Lower lobe of right lung (tissue), 2 donors: ENCODE data around the gene ADAMTSL3. TPM values are rescaled to one million over a fixed set of nuclear protein-coding genes. Genes with fewer than 3 reads are reported as not detected.

Experiments
- ATAC-seq, 2 donors: fragments of 200-7000 bp; cut with Tn5 transposase; one replicate each; pipeline ENCODE4 v1.9.1; 2020 to 2022; ENCODE audit warnings: mild to moderate bottlenecking in 2 of 2, moderate library complexity in 2 of 2
- DNase-seq: peaks from one replicate; pipeline ENCODE4 v3.0.0-alpha.2; 2020
- H3K27ac ChIP-seq: fragments of 200-600 bp; one replicate; pipeline ENCODE4 v1.8.0; 2022
- H3K27me3 ChIP-seq: fragments of 200-600 bp; one replicate; pipeline ENCODE4 v1.8.0; 2022; ENCODE audit warnings: low read depth
- H3K36me3 ChIP-seq: fragments of 200-600 bp; one replicate; pipeline ENCODE4 v1.8.0; 2022; ENCODE audit warnings: mild to moderate bottlenecking
- H3K4me1 ChIP-seq: fragments of 200-600 bp; one replicate; pipeline ENCODE4 v1.8.0; 2022
- H3K4me3 ChIP-seq: fragments of 200-600 bp; one replicate; pipeline ENCODE4 v1.8.0; 2022; ENCODE audit warnings: mild to moderate bottlenecking
- H3K9me3 ChIP-seq: fragments of 200-600 bp; one replicate; pipeline ENCODE4 v1.8.0; 2022
- intact Hi-C: fragments of 100-400 bp; cut with DNase I; formaldehyde crosslinking; loops from one replicate; pipeline ENCODE4 v1.11.0; 2022
- total RNA-seq: library from RNA; stranded (reverse); fragmentation: NEBNext Ultra II Directional; extraction: Animal tissue kit (Norgen Biotek cat#: 25700); gene quantifications from one replicate; pipeline ENCODE4 v1.2.1, GENCODE V29; 2021
- TF ChIP-seq, protein P1 (sequence below): fragments of 200-600 bp; IDR thresholded peaks from one replicate; pipeline ENCODE4 v1.8.0; 2022; ENCODE audit warnings: antibody characterized with exemption, mild to moderate bottlenecking
- donor health status: DM: no; HTN: yes; CAD: no; lungs with severe emphysema.

Gene ADAMTSL3
- total RNA-seq, 1 donor from 2014 or later: 26.4 TPM

DNA sequence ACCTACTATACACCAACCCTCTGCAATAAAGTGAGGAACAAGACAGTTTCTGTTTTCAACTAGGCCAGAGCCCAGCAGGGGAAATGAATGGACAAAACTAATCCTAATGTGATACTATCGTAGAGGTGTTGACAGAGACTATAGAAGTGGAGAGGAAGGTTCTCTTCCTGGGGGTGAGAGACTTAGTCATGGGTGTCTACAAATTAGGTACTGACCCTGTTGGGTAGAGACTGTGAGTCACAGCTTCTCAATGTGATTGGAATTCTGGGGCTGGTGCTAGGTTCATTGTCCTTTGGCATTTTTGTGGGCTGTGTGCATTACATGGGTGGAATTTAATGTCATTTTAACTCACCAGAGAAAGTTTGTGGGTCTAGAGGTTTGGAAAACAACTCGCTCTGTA lies 79.3 kb downstream of the ADAMTSL3 start:
- Histone ChIP-seq H3K4me3 (no peak overlapping the region), H3K9me3 (no peaks in the 10 kb centered on the region), H3K4me1 (no peaks in the 10 kb centered on the region), H3K36me3 (no peaks in the 10 kb centered on the region), H3K27ac (no peak overlapping the region), H3K27me3 (no peaks in the 10 kb centered on the region)
- intact Hi-C loops: no loop called here
- ATAC-seq (no peak), DNase-seq (no peak)
- TF ChIP-seq, protein P1, sequence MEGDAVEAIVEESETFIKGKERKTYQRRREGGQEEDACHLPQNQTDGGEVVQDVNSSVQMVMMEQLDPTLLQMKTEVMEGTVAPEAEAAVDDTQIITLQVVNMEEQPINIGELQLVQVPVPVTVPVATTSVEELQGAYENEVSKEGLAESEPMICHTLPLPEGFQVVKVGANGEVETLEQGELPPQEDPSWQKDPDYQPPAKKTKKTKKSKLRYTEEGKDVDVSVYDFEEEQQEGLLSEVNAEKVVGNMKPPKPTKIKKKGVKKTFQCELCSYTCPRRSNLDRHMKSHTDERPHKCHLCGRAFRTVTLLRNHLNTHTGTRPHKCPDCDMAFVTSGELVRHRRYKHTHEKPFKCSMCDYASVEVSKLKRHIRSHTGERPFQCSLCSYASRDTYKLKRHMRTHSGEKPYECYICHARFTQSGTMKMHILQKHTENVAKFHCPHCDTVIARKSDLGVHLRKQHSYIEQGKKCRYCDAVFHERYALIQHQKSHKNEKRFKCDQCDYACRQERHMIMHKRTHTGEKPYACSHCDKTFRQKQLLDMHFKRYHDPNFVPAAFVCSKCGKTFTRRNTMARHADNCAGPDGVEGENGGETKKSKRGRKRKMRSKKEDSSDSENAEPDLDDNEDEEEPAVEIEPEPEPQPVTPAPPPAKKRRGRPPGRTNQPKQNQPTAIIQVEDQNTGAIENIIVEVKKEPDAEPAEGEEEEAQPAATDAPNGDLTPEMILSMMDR: no peak

DNA sequence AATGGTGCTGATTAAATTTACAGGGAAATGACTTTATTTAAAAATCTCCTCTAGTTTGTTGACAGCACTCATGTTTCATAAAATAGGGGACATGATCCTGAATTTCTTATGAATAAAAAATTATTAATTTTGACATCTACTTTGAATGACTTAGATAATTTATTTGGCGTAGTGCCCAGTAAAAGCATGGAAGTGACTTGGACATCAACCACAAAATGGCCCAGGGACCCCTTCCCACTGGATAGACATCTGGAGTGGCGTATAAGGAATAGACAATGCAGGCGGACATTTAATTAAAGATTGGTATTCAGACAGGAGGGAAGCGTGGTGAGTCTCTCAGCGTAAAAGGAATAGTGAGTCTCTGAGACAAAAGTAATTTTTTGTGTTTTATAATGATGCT lies 79.8 kb downstream of the ADAMTSL3 start:
- no peaks in the 10 kb centered on the region for H3K36me3 ChIP-seq
- intact Hi-C loops: no loop called here
- H3K9me3 ChIP-seq: no peaks in the 10 kb centered on the region
- DNase-seq: no peak
- no peak overlapping the region for H3K27ac ChIP-seq
- no peaks in the 10 kb centered on the region for H3K27me3 ChIP-seq
- TF ChIP-seq, protein P1: no peak
- ATAC-seq: no peak
- no peak overlapping the region for H3K4me3 ChIP-seq
- no peaks in the 10 kb centered on the region for H3K4me1 ChIP-seq

DNA sequence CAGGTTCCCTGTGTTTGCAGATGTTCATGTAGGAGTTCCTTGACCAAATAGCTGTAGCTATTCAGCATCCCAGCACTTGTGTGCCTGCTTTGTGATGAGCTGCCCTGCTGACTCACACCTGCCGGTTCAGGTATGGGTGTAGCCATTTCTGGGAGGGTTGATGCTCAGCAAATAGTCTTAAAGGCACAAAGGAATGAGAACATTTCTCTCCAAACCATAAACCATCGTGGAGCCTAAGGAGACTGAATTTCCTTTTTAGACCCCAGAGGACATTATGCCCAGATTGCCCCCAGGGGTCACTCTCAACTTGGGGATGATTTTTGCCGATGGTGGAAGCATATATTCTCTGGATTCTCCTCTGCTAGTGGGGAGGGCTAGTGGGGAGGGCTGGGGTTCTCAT lies 80.6 kb downstream of the ADAMTSL3 start:
- no peak overlapping the region for H3K27ac ChIP-seq
- ATAC-seq: no peak
- H3K36me3 ChIP-seq: no peaks in the 10 kb centered on the region
- no peaks in the 10 kb centered on the region for H3K4me1 ChIP-seq
- intact Hi-C loops: no loop called here
- H3K9me3 ChIP-seq: no peaks in the 10 kb centered on the region
- no peaks in the 10 kb centered on the region for H3K27me3 ChIP-seq
- H3K4me3 ChIP-seq: no peak overlapping the region
- DNase-seq: no peak
- TF ChIP-seq, protein P1: no peak

DNA sequence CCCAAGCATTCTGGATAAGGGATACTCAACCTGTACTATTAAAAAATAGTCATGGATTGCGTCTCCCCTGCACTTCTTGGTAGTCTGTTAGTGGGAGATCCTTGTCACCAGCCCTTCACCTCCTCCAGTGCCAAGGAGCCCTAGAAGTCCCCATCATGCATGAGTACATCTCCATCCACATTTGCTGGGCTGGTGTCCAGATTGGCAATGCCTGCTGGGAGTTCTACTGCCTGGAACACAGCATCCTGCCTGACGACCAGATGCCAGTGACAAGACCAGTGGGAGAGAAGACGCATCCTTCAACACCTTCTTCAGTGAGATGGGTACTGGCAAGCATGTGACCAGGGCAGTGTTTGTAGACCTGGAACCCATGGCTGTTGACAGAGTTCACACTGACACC lies 85.7 kb downstream of the ADAMTSL3 start:
- ATAC-seq (no peak), DNase-seq (no peak)
- intact Hi-C loops: no loop called here
- Histone ChIP-seq H3K4me1 (no peaks in the 10 kb centered on the region), H3K27ac (no peak overlapping the region), H3K9me3 (no peaks in the 10 kb centered on the region), H3K4me3 (no peak overlapping the region), H3K36me3 (no peaks in the 10 kb centered on the region), H3K27me3 (no peaks in the 10 kb centered on the region)
- TF ChIP-seq, protein P1: no peak

DNA sequence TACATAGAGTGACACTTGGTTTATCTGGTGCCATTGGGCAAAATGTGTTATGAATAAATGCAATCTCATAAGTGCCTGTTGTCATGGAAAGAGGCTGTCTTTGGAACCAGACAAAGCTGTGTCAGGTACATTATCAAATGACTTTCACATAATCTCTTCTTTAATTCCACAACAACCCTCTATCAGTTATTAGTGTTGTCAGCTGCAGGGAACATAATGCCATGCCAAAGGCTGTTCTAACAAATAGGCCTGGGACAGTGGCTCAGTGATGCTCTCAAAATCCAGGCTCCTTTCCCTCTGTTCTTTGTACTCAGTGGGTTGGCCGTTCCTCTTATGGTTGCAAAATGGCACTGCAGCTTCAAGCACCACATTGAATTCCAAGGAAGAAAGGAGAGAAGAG lies 91.8 kb downstream of the ADAMTSL3 start:
- Histone ChIP-seq H3K4me1 (no peaks in the 10 kb centered on the region), H3K4me3 (no peak overlapping the region), H3K36me3 (no peaks in the 10 kb centered on the region), H3K27me3 (no peaks in the 10 kb centered on the region), H3K9me3 (no peaks in the 10 kb centered on the region), H3K27ac (no peak overlapping the region)
- intact Hi-C loops: no loop called here
- ATAC-seq (no peak), DNase-seq (no peak)
- TF ChIP-seq, protein P1: no peak

DNA sequence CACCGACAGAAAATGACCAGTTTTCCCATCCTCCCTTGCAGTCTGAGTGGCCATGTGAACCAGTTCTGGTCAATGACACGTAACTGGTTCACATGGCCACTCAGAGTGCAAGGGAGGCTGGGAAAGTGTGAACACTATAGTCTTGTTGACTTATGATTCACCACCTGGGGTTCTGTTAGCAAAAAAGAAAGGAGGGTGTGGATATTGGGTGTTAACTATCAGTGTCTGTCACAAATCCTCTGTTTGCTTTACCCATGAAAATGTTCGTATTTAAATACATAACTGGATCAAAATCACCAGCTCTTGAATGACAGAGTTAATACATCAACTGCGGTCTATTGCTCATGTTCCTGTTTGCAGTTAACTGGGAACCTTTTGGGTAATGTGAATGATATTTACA lies 92.3 kb downstream of the ADAMTSL3 start:
- intact Hi-C loops: no loop called here
- Histone ChIP-seq H3K4me3 (no peak overlapping the region), H3K36me3 (no peaks in the 10 kb centered on the region), H3K27ac (no peak overlapping the region), H3K27me3 (no peaks in the 10 kb centered on the region), H3K9me3 (no peaks in the 10 kb centered on the region), H3K4me1 (no peaks in the 10 kb centered on the region)
- ATAC-seq: no peak
- no peak for DNase-seq
- TF ChIP-seq, protein P1: no peak
